CD14-positive monocyte (primary cell): ENCODE measurements around the gene CFAP221. TPM values are rescaled to one million over a fixed set of nuclear protein-coding genes. Genes with fewer than 3 reads are reported as not detected.
A peak's percentile ranks its signal among the peaks of the same experiment; 100 is the strongest.

ENCODE experiments used
- DNase-seq, 3 donors: peaks; one replicate each; pipeline ENCODE4 v3.0.0-alpha.2; 2011 to 2022
- H2AFZ ChIP-seq: 2 replicates; pipeline ENCODE4 v1.6.0; 2012; ENCODE audit warnings: mild to moderate bottlenecking, low read depth, low read length, inconsistent platforms; ENCODE audit not compliant: insufficient read depth, poor library complexity, severe bottlenecking
- H3K27ac ChIP-seq, 2 donors: 1 replicate in 1 of 2; 2 replicates in 1 of 2; pipeline ENCODE4 v1.5.1; 2012 to 2013; ENCODE audit warnings: low read length in 2 of 2, control low read depth in 1 of 2, inconsistent platforms in 1 of 2, low read depth in 1 of 2, mild to moderate bottlenecking in 1 of 2
- H3K27me3 ChIP-seq, 2 donors: one replicate each; pipeline versions ENCODE4 v1.6.0 to v1.6.1; 2011 to 2013; ENCODE audit warnings: low read length in 2 of 2; ENCODE audit not compliant: control insufficient read depth in 2 of 2, insufficient read depth in 2 of 2
- H3K36me3 ChIP-seq, 2 donors: replicated peaks in 1 of 2; 1 replicate in 1 of 2; 2 replicates in 1 of 2; pipeline versions ENCODE4 v1.5.1 to v1.6.1; 2012 to 2013; ENCODE audit warnings: low read length in 2 of 2, control low read depth in 1 of 2, inconsistent platforms in 1 of 2, mild to moderate bottlenecking in 1 of 2; ENCODE audit not compliant: insufficient read depth in 2 of 2, control insufficient read depth in 1 of 2
- H3K4me1 ChIP-seq, 2 donors: 1 replicate in 1 of 2; 2 replicates in 1 of 2; pipeline versions ENCODE4 v1.5.1 to v1.6.1; 2012 to 2013; ENCODE audit warnings: low read length in 2 of 2, control low read depth in 1 of 2, inconsistent platforms in 1 of 2, mild to moderate bottlenecking in 1 of 2, moderate library complexity in 1 of 2; ENCODE audit not compliant: insufficient read depth in 2 of 2, control insufficient read depth in 1 of 2
- H3K4me2 ChIP-seq: replicated peaks from 2 replicates; pipeline ENCODE3; 2012; ENCODE audit warnings: low read length, moderate library complexity, mild to moderate bottlenecking; ENCODE audit not compliant: poor library complexity, severe bottlenecking; ENCODE audit errors: extremely low read depth
- H3K4me3 ChIP-seq, 3 experiments: fragments of 200-600 bp in 1 of 3; sonication (generic) in 1 of 3; replicated peaks in 1 of 3; 1 replicate in 2 of 3; 2 replicates in 1 of 3; pipeline ENCODE4 v1.5.1; 2011 to 2013; ENCODE audit warnings: low read length in 3 of 3, mild to moderate bottlenecking in 3 of 3, control low read depth in 2 of 3, low read depth in 2 of 3, inconsistent platforms in 1 of 3, moderate library complexity in 1 of 3
- H3K79me2 ChIP-seq: 2 replicates; pipeline ENCODE4 v1.6.0; 2012; ENCODE audit warnings: mild to moderate bottlenecking, control low read depth, inconsistent platforms, low read length, moderate library complexity; ENCODE audit not compliant: insufficient read depth
- H3K9ac ChIP-seq: 2 replicates; pipeline ENCODE4 v1.6.0; 2017; ENCODE audit warnings: low read length, mild to moderate bottlenecking; ENCODE audit not compliant: insufficient read depth, poor library complexity, severe bottlenecking
- H3K9me3 ChIP-seq, 2 donors: replicated peaks in 1 of 2; 1 replicate in 1 of 2; 2 replicates in 1 of 2; pipeline versions ENCODE4 v1.5.1 to v1.6.1; 2012 to 2013; ENCODE audit warnings: low read length in 2 of 2, control low read depth in 1 of 2; ENCODE audit not compliant: control insufficient read depth in 1 of 2, insufficient read depth in 1 of 2
- H4K20me1 ChIP-seq: 2 replicates; pipeline ENCODE4 v1.6.0; 2012; ENCODE audit warnings: mild to moderate bottlenecking, low read length, control low read depth, moderate library complexity; ENCODE audit not compliant: insufficient read depth
- H3K27ac Mint-ChIP-seq, 7 donors: one replicate each; pipeline ENCODE4 v1.8.0; 2020; ENCODE audit warnings: mild to moderate bottlenecking in 7 of 7, mixed read lengths in 7 of 7, moderate library complexity in 6 of 7, inconsistent platforms in 2 of 7
- H3K27me3 Mint-ChIP-seq, 3 donors: one replicate each; pipeline ENCODE4 v1.8.0; 2021 to 2022; ENCODE audit warnings: low read depth in 3 of 3, mild to moderate bottlenecking in 3 of 3, mixed read lengths in 3 of 3, moderate library complexity in 3 of 3, inconsistent platforms in 1 of 3
- H3K36me3 Mint-ChIP-seq, 2 donors: one replicate each; pipeline ENCODE4 v1.8.0; 2020; ENCODE audit warnings: mixed read lengths in 2 of 2, inconsistent platforms in 1 of 2, mild to moderate bottlenecking in 1 of 2
- H3K4me1 Mint-ChIP-seq: one replicate; pipeline ENCODE4 v1.8.0; 2020; ENCODE audit warnings: mild to moderate bottlenecking, mixed read lengths
- H3K4me3 Mint-ChIP-seq, 2 donors: one replicate each; pipeline ENCODE4 v1.8.0; 2020; ENCODE audit warnings: mild to moderate bottlenecking in 2 of 2, mixed read lengths in 2 of 2, moderate library complexity in 1 of 2
- H3K9me3 Mint-ChIP-seq, 7 donors: one replicate each; pipeline ENCODE4 v1.8.0; 2020 to 2022; ENCODE audit warnings: mixed read lengths in 7 of 7, mild to moderate bottlenecking in 6 of 7, moderate library complexity in 6 of 7, inconsistent platforms in 2 of 7
- WGBS: methylation state at CpG from one replicate; pipeline ENCODE4 v1.1.5; 2013; ENCODE audit warnings: missing lambda C conversion rate; ENCODE audit not compliant: insufficient coverage; 5-methylcytosine and 5-hydroxymethylcytosine counted together
- intact Hi-C, 2 donors: fragments of 100-400 bp; cut with micrococcal nuclease; formaldehyde crosslinking; loops; one replicate each; pipeline versions ENCODE4 v1.15.0 to v1.15.1; 2023
- polyA plus RNA-seq, 3 donors: library from polyadenylated mRNA; depleted of rRNA in 1 of 3; unstranded in 2 of 3; stranded (reverse) in 1 of 3; fragments of 300-500 nt in 2 of 3; fragments of >200 nt in 1 of 3; fragmentation: Illumina TruSeq in 2 of 3; gene quantifications; 1 replicate in 2 of 3; 2 replicates in 1 of 3; pipeline ENCODE4 v1.2.3, GENCODE V29; 2012 to 2021
- TF ChIP-seq, protein P1 (sequence below): fragments of 200-600 bp; IDR thresholded peaks from one replicate; pipeline ENCODE4 v1.8.0; 2022; ENCODE audit warnings: antibody characterized with exemption, mild to moderate bottlenecking

The CFAP221 gene
- polyA plus RNA-seq, 3 donors: not detected

DNA sequence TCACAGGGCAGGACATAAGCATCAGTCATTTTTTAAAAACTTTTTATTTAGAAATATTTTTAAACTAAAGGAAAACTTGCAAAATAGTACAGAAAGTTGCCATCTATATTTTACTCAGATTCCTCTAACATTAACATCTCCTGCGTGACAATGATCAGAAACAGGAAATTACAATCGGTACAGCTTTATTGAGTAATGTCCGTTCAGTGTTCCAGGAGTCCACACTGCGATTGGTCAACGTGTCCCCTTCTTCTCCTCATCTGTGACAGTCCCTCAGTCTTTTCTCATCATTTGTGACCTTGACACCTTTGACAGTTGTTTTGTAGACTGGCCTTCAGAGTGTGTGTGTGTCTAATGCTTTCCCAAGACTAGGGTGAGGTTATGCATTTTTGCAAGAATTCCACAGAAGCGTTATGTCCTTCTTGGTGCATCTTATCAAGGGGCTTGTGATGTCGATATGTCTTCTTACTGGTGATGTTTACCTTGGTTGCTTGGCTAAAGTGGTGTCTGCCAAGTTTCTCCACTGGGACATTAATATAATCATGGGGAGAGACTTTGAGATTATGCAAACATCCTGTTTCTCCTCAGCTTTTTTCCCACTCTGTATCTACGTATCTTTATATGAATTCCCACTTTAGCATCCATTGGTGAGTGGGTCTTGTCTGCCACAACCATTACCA is 113.4 kb downstream of the CFAP221 start:
- WGBS: 59% methylated on average over 4 of the region's 8 CpGs
- Mint-ChIP-seq H3K4me1 (peaks cover 29% of the 10 kb centered on the region), H3K4me3 (no peak overlapping the region), H3K27ac (peak overlapping the region in 2 of 7 donors; percentile 26 to 51), H3K36me3 (no peaks in the 10 kb centered on the region), H3K9me3 (no peaks in the 10 kb centered on the region), H3K27me3 (peaks cover 0 to 2% (median 2%) of the 10 kb centered on the region in 3 donors)
- Histone ChIP-seq H4K20me1 (no peaks in the 10 kb centered on the region), H3K4me1 (peaks cover 16% of the 10 kb centered on the region in 2 donors), H3K36me3 (no peaks in the 10 kb centered on the region), H3K4me2 (no peak overlapping the region), H3K79me2 (no peaks in the 10 kb centered on the region), H3K27ac (peak overlapping the region in 1 of 2 donors; percentile 63), H2AFZ (no peak overlapping the region), H3K9ac (no peak overlapping the region), H3K4me3 (no peak overlapping the region), H3K9me3 (no peaks in the 10 kb centered on the region), H3K27me3 (no peaks in the 10 kb centered on the region)
- DNase-seq: peak; percentile 69 to 89 (median 77)
- TF ChIP-seq, protein P1, sequence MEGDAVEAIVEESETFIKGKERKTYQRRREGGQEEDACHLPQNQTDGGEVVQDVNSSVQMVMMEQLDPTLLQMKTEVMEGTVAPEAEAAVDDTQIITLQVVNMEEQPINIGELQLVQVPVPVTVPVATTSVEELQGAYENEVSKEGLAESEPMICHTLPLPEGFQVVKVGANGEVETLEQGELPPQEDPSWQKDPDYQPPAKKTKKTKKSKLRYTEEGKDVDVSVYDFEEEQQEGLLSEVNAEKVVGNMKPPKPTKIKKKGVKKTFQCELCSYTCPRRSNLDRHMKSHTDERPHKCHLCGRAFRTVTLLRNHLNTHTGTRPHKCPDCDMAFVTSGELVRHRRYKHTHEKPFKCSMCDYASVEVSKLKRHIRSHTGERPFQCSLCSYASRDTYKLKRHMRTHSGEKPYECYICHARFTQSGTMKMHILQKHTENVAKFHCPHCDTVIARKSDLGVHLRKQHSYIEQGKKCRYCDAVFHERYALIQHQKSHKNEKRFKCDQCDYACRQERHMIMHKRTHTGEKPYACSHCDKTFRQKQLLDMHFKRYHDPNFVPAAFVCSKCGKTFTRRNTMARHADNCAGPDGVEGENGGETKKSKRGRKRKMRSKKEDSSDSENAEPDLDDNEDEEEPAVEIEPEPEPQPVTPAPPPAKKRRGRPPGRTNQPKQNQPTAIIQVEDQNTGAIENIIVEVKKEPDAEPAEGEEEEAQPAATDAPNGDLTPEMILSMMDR: no peak
- intact Hi-C loops: no loop called here

DNA sequence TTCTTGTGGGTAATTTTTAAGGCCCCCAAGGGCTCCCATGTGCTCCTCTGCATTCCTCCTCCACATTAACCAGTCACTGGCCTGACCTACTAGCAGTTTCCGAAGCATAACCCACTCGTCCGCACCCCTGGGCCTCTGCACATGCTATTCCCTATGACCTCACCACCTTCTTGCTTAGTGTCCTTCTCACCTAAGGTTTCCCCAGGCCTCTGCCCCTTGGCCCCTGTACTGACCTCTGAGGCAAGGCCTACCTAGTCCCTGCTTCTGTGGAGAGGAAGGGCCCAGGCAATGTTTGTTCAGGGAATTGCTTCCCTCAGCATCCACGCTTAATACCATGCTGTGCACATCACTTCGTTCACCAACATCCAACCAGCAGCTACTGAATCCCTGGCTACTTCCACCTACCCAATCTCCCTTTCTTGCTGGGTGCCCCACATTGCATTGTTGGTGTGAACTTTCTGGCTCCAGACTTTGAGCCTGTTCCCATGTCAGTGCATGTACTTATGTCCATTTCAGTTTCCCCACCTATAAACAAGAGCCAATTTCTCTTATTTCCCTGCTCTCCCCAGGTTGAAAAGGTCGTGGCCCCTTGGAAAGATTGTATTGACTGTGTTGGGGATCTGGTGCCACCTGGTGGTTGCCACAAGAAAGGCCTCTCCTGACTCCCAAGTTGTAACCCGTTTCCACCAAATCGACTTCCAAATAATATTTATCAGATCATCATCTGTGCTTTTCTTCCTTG is 115.5 kb downstream of the CFAP221 start:
- H3K27me3 ChIP-seq: no peaks in the 10 kb centered on the region
- peak; percentile 27 to 60 (median 52) for DNase-seq
- H3K4me3 Mint-ChIP-seq: no peak overlapping the region
- intact Hi-C loops: no loop called here
- no peak overlapping the region for H2AFZ ChIP-seq
- peaks cover 0 to 2% (median 0%) of the 10 kb centered on the region in 7 donors for H3K9me3 Mint-ChIP-seq
- TF ChIP-seq, protein P1: peak; percentile 88
- no peaks in the 10 kb centered on the region for H3K36me3 Mint-ChIP-seq
- H3K4me1 ChIP-seq: peaks cover 16% of the 10 kb centered on the region in 2 donors
- H3K79me2 ChIP-seq: no peaks in the 10 kb centered on the region
- H3K4me2 ChIP-seq: no peak overlapping the region
- H3K27ac Mint-ChIP-seq: no peak overlapping the region
- no peak overlapping the region for H3K9ac ChIP-seq
- H3K4me3 ChIP-seq: no peak overlapping the region
- H3K27ac ChIP-seq: no peak overlapping the region
- 87% methylated on average over 4 of the region's 8 CpGs for WGBS
- H3K9me3 ChIP-seq: no peaks in the 10 kb centered on the region
- H3K36me3 ChIP-seq: no peaks in the 10 kb centered on the region
- H3K4me1 Mint-ChIP-seq: peaks cover 32% of the 10 kb centered on the region
- no peaks in the 10 kb centered on the region for H4K20me1 ChIP-seq
- peaks cover 1 to 3% (median 2%) of the 10 kb centered on the region in 3 donors for H3K27me3 Mint-ChIP-seq
